Mesothelial cell of epicardium (in vitro differentiated cells): Measurements from ENCODE around the gene P2RY6. TPM values are rescaled to one million over a fixed set of nuclear protein-coding genes. Genes with fewer than 3 reads are reported as not detected.

Experiments used
- DNase-seq, 2 experiments: peaks; one replicate each; pipeline ENCODE4 v3.0.0; 2021; ENCODE audit warnings: low spot score in 2 of 2; ENCODE audit not compliant: unreplicated experiment in 2 of 2
- H3K27ac Mint-ChIP-seq: 2 replicates; pipeline ENCODE4 v1.8.0; 2021; ENCODE audit warnings: mixed read lengths
- H3K27me3 Mint-ChIP-seq: 2 replicates; pipeline ENCODE4 v1.8.0; 2021; ENCODE audit warnings: low read depth, mixed read lengths
- H3K36me3 Mint-ChIP-seq: 2 replicates; pipeline ENCODE4 v1.8.0; 2021; ENCODE audit warnings: mixed read lengths
- H3K4me1 Mint-ChIP-seq: 2 replicates; pipeline ENCODE4 v1.8.0; 2021; ENCODE audit warnings: mixed read lengths
- H3K4me3 Mint-ChIP-seq: 2 replicates; pipeline ENCODE4 v1.8.0; 2021; ENCODE audit warnings: mild to moderate bottlenecking, moderate library complexity, mixed read lengths
- H3K9me3 Mint-ChIP-seq: 2 replicates; pipeline ENCODE4 v1.8.0; 2021; ENCODE audit warnings: mixed read lengths
- total RNA-seq: library from RNA; stranded (reverse); gene quantifications from 3 replicates; pipeline ENCODE4 v1.2.1, GENCODE V29; 2021
- TF ChIP-seq, protein P1 (sequence below): fragments of 200-600 bp; sonication (generic); IDR thresholded peaks from one replicate; pipeline ENCODE4 v1.5.0; 2021; ENCODE audit warnings: antibody characterized with exemption; ENCODE audit not compliant: unreplicated experiment

P2RY6 gene
- total RNA-seq, 1 donor from 2014 or later, result 0.45 TPM

DNA sequence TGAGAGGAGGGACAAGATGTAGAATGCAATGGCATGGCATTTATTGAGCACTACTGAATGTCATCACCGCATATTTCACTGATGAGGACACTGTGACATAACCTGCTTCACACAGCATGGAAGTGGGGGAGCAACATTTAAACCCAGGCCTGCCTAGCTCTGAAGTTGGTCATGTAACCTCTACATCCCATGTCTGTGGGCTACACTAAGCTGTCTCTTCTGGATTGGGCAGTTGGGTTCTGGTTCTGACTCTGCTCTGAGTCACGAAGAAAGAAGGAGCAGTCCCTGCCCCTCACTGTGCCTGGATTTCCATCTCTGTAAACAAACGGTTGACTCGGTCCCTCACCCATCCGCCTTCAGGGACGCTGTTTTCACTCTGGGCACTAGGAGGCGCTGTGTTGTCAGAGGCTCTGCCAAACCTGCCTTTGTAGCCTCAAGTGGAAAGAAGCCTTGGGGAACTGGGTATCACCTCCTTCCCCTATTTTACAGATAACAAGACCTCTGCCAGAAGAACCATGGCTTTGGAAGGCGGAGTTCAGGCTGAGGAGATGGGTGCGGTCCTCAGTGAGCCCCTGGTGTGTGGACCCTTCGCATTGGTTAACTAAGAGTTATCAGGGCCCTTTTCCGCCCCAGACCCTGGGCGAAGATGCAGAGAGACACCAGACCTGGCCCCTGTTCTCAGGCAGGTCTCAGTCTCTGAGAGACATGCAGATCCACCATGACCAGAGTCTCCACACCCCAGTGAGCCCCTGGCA, 23.3 kb downstream of the P2RY6 start:
- no peak overlapping the region for H3K27ac Mint-ChIP-seq
- no peaks in the 10 kb centered on the region for H3K36me3 Mint-ChIP-seq
- peaks cover 5% of the 10 kb centered on the region for H3K4me1 Mint-ChIP-seq
- no peaks in the 10 kb centered on the region for H3K9me3 Mint-ChIP-seq
- H3K4me3 Mint-ChIP-seq, result no peak overlapping the region
- DNase-seq, result peak in 1 of 2 experiments; percentile 87
- TF ChIP-seq, protein P1, sequence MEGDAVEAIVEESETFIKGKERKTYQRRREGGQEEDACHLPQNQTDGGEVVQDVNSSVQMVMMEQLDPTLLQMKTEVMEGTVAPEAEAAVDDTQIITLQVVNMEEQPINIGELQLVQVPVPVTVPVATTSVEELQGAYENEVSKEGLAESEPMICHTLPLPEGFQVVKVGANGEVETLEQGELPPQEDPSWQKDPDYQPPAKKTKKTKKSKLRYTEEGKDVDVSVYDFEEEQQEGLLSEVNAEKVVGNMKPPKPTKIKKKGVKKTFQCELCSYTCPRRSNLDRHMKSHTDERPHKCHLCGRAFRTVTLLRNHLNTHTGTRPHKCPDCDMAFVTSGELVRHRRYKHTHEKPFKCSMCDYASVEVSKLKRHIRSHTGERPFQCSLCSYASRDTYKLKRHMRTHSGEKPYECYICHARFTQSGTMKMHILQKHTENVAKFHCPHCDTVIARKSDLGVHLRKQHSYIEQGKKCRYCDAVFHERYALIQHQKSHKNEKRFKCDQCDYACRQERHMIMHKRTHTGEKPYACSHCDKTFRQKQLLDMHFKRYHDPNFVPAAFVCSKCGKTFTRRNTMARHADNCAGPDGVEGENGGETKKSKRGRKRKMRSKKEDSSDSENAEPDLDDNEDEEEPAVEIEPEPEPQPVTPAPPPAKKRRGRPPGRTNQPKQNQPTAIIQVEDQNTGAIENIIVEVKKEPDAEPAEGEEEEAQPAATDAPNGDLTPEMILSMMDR, result peak; percentile 90
- H3K27me3 Mint-ChIP-seq, result no peaks in the 10 kb centered on the region

DNA sequence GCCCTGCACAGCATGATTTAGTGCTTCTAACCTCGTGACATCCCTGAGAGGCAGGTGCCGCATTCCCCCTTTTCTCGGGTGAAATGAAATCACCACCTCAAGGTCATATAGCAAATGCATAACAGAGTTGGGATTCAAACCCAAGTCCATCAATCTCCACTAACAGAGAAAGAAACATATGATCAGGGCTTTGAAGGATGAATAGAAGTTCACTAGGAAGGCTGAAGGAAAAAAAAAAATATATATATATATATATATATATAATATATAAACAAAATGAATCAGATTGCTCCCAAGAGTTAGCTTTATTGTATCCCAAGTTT, 23.8 kb downstream of the P2RY6 start:
- Mint-ChIP-seq H3K4me1 (peaks cover 5% of the 10 kb centered on the region), H3K4me3 (no peak overlapping the region), H3K27ac (no peak overlapping the region), H3K36me3 (no peaks in the 10 kb centered on the region), H3K9me3 (no peaks in the 10 kb centered on the region), H3K27me3 (no peaks in the 10 kb centered on the region)
- DNase-seq, result no peak
- TF ChIP-seq, protein P1, result no peak

DNA sequence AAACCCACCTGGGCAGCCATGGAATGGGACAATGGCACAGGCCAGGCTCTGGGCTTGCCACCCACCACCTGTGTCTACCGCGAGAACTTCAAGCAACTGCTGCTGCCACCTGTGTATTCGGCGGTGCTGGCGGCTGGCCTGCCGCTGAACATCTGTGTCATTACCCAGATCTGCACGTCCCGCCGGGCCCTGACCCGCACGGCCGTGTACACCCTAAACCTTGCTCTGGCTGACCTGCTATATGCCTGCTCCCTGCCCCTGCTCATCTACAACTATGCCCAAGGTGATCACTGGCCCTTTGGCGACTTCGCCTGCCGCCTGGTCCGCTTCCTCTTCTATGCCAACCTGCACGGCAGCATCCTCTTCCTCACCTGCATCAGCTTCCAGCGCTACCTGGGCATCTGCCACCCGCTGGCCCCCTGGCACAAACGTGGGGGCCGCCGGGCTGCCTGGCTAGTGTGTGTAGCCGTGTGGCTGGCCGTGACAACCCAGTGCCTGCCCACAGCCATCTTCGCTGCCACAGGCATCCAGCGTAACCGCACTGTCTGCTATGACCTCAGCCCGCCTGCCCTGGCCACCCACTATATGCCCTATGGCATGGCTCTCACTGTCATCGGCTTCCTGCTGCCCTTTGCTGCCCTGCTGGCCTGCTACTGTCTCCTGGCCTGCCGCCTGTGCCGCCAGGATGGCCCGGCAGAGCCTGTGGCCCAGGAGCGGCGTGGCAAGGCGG, 24.5 kb downstream of the P2RY6 start:
- no peaks in the 10 kb centered on the region for H3K27me3 Mint-ChIP-seq
- peaks cover 5% of the 10 kb centered on the region for H3K4me1 Mint-ChIP-seq

DNA sequence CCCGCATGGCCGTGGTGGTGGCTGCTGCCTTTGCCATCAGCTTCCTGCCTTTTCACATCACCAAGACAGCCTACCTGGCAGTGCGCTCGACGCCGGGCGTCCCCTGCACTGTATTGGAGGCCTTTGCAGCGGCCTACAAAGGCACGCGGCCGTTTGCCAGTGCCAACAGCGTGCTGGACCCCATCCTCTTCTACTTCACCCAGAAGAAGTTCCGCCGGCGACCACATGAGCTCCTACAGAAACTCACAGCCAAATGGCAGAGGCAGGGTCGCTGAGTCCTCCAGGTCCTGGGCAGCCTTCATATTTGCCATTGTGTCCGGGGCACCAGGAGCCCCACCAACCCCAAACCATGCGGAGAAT, 25.1 kb downstream of the P2RY6 start:
- DNase-seq, result no peak
- Mint-ChIP-seq H3K27me3 (no peaks in the 10 kb centered on the region), H3K27ac (no peak overlapping the region), H3K9me3 (no peaks in the 10 kb centered on the region), H3K4me1 (peaks cover 4% of the 10 kb centered on the region), H3K4me3 (no peak overlapping the region), H3K36me3 (no peaks in the 10 kb centered on the region)
- TF ChIP-seq, protein P1, result no peak

More for the DNA sequence above, 24.5 kb downstream of the P2RY6 start:
- Mint-ChIP-seq H3K36me3 (no peaks in the 10 kb centered on the region), H3K27ac (no peak overlapping the region), H3K9me3 (no peaks in the 10 kb centered on the region), H3K4me3 (no peak overlapping the region)
- DNase-seq, result no peak
- TF ChIP-seq, protein P1, result no peak

DNA sequence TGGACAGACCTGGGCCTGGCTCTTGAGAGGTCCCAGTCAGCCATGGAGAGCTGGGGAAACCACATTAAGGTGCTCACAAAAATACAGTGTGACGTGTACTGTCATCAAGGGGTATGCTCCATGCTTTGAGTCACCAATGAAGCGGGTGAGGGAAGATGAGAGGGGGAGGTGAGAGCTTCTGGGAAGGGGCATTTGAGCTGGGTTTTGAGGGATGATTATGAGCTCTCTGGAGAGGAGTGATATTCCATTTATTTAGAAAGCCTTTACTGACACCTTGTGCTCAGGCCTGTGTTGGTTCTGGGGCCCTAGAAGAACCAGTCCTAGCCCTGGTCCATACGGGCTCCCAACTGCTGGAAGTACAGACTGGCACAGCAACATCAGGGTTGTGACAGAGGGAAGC, 25.6 kb downstream of the P2RY6 start:
- TF ChIP-seq, protein P1, result no peak
- Mint-ChIP-seq H3K4me1 (peaks cover 3% of the 10 kb centered on the region), H3K27ac (no peak overlapping the region)

More for the DNA sequence above, 25.6 kb downstream of the P2RY6 start:
- Mint-ChIP-seq H3K9me3 (no peaks in the 10 kb centered on the region), H3K4me3 (no peak overlapping the region), H3K36me3 (no peaks in the 10 kb centered on the region), H3K27me3 (no peaks in the 10 kb centered on the region)
- no peak for DNase-seq
